SH-SY5Y (cell line): Measurements from ENCODE around the gene CST7.

ENCODE experiments used
- GATA2 ChIP-seq: IDR thresholded peaks from 2 replicates; pipeline ENCODE4 v1.6.1; 2011; ENCODE audit warnings: mild to moderate bottlenecking, low read depth, low read length
- GATA3 ChIP-seq: IDR thresholded peaks from 2 replicates; pipeline ENCODE4 v1.6.1; 2011; ENCODE audit warnings: low read depth, mild to moderate bottlenecking, low read length, moderate library complexity

- no peak for TF ChIP-seq GATA2
- no peak for TF ChIP-seq GATA3
These were observed 11.3 kb downstream of the CST7 start for GRCh38 chr20:24960302-24960801.
